ENCODE results near the gene RAD51B.

DNA sequence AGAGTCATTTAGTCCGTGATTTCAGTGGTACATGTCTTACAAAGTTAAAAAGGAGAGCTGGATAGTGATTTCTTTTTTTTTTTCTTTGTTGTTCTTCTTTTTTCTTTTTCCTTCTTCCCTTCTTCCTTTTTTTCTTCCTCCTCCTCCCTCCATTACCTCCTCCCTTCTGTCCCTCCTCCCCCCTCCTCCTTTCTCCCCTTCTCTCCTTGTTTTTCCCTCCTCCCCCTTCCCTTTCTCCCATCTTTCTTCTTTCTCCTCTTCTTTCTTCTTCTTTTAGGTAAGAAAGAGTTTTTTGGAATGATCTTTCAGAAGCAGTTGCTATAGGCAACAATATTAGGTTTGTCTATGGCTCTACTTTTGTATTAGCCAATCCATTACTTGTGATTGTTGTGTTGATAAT is 368.6 kb downstream of the RAD51B start:
- no peak for TF ChIP-seq POLR2A (IDR thresholded peaks at IDR 0.05; ENCODE audit: low read depth, low read length)
- no peak for TF ChIP-seq PAX5 (IDR thresholded peaks at IDR 0.05; ENCODE audit: insufficient read depth, low read length, severe bottlenecking)

Measured in GM12891 (cell line).